Amniotic epithelial cell (primary cell): ENCODE data around the gene CERS2.

Experiments
- DNase-seq: peaks from one replicate; pipeline ENCODE4 v3.0.0-alpha.2; 2010; ENCODE audit warnings: low read depth

The CERS2 gene

DNA sequence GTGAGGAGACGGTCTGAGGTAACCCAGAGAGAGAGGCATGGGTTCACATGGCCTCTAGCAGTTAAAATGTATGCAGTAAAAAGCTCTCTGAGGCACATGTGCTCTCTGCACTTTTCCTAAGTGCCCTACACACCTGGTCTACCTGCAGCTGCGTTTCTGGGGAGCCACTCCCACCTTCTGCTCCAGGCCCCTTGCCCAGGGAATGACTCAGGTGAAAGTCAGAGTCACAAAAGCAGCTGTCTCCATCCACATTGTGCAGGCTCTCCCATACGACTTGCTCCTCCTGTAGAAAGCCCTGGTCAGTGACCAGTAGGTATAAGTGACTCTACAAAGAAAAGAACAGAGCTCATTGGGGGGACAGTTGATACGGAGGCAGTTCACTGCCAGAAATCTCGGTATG is 23.3 kb upstream of the CERS2 start:
- DNase-seq: no peak

DNA sequence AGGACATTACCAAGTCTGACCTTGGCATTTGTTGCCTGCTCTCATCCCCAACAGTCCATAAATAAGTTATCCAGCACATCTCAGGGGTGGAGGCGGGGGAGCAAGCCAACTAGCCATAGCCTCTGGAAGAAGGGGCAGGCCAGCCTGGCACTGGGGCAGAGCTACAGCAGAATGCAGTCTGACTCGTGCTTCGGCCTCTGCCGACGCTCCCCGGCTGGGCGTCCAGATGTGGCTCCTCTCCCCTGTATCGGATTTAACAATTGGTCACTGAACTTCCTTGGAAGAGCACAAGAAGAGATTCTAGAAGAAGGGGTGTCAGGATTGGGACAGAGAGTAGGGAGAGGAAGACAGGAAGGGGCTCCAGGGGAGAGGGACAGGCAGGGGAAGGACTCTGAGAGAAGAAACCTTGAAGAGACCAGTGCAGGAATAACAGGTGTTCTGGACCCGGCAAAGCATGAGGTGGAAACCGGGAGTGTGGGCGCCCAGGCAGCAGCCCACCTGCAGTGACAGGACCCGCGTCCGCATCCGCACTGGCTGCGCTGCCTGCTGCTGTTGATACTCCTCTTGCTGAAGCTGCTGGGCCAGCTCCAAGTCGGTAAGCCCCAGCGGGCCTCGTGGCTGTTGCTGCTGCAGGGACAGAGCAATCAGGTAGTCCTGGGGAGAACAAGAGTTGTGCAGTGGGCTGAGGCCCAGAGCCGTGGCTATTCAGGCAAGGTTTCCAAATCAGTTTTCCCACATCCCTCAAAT is 22.7 kb upstream of the CERS2 start:
- DNase-seq: no peak

GRCh38 chr1:150995896-150996295 is 21.3 kb upstream of the CERS2 start:
- peak; percentile 65 for DNase-seq

- DNase-seq: no peak
These were observed 20.8 kb upstream of the CERS2 start for GRCh38 chr1:150995460-150995859.

GRCh38 chr1:150994248-150994647 is 19.6 kb upstream of the CERS2 start:
- no peak for DNase-seq

GRCh38 chr1:150992626-150993025 is 18.0 kb upstream of the CERS2 start:
- no peak for DNase-seq

DNA sequence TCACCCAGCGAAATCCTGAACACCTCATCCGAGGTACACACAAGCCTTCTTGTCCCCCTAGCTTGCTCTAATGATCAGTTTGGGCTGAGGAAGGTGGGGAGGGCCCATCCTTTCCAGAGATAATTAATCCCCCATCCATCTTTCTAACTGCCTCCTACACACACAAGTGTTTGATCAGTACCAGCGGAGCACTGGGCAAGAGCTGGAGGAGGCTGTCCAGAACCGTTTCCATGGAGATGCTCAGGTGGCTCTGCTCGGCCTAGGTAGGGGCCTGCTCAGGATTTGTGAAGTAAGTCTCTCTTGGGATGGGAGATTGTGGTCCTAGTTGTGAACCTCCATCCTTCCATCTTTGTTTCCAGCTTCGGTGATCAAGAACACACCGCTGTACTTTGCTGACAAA is 13.3 kb upstream of the CERS2 start:
- DNase-seq: no peak

DNA sequence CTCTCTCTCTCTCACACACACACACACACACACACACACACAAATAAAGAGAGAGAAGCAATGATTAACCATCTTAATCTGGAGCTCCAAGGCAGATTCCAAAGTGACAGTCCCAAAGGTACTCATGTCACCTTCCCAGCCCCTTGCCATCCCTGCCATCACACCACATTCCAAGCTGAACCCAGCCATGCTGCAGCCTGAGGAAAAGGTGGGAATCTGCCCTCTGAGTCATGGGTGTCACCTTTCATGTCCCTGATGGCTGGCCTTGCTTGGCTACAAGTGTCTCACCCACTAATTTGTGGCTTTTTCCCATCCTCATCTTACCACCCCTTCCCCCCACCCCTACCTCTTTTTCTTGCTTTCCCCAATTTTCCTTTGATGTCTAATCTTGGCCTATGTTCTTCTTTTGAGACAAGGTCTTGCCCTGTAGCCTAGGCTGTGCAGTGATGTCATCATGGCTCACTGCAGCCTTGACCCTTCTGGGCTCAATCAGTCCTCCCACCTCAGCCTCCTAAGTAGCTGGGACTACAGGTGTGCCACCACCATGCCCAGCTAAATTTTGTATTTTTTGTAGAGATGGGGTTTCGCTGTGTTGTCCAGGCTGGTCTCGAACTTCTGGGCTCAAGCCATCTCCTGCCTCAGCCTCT is 10.7 kb upstream of the CERS2 start:
- DNase-seq: no peak

- peak; percentile 57 for DNase-seq
These were observed 7.4 kb upstream of the CERS2 start, which contains the start of gene ANXA9 for GRCh38 chr1:150981805-150982712. Gene ANXA9, plus strand, starts transcription at chr1:150982292. Its CDS starts 814 bp downstream, at chr1:150983106.

- DNase-seq: no peak
These were observed 6.7 kb upstream of the CERS2 start for GRCh38 chr1:150981177-150981804.

GRCh38 chr1:150979092-150980056 is 4.7 kb upstream of the CERS2 start:
- peak; percentile 75 for DNase-seq

- peak; percentile 37 for DNase-seq
These were observed 2.5 kb upstream of the CERS2 start for GRCh38 chr1:150976879-150977694.

- DNase-seq: no peak
These were observed 1.8 kb upstream of the CERS2 start for GRCh38 chr1:150976401-150976821.

GRCh38 chr1:150973836-150974579 is 627 bp downstream of the CERS2 start:
- no peak for DNase-seq

DNA sequence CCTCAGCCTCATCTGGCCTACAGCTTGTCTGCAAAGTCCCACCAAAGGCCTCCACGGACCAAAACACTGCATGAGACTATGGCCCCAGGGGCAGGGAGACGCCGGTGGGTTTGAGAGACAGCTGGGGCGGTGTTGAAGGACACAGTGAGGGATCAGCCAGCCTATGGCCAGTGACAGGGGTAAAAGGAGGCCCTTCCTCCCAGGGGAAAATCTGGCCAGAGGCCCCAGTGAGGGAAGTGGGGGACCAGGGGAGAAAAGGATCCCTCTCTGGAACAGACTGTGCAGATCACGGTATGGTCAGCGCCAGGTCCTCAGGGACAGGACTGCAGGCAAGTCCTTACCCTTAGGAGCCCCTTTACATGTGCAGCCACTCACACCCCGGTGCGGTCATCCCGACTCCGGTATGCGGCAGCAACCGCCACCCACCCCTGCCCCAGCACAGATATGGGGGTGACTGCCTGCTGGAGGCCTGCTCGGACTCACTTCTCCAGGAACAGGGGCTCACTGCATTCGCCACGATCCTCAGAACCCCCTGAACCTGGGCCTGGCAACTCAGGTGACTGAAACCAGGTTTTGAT is 1.3 kb downstream of the CERS2 start:
- no peak for DNase-seq

DNA sequence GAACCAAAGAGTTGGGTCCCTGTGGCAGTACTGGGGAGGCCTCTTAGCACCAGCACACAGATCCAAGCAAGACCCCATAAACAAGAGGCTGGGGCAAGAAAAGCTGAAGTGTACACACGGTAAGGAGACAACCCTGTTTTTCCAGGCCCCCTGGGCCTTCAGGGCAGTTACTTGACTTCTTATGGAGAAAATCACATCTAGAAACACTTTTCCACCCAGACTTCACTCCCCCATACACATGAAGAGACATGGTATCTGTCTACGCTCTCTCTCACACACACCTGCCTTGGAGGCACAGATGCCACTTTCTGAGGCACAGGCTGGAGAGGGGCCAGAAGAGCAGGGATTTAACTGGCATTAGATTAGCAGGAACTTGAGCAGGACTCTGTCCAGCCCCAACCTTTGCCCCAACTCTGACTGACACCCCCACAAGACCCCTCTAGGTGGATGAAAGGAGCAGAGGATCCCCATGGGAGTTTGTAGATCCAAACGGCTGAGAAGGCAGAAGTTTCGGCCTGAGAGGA is 2.2 kb downstream of the CERS2 start:
- no peak for DNase-seq

- no peak for DNase-seq
These were observed 2.8 kb downstream of the CERS2 start for GRCh38 chr1:150971583-150972416.
